ENCODE results near the gene NHSL1.

- TF ChIP-seq CTCF (IDR thresholded peaks at IDR 0.05) (no peak), POLR2AphosphoS5 (IDR thresholded peaks at IDR 0.05; ENCODE audit: insufficient read depth in 1 of 2, low read depth in 1 of 2) (no peak)
These were observed 42.7 kb upstream of the NHSL1 start for GRCh38 chr6:138541823-138542481.
